ENCODE data around the gene CLBA1. TPM values are rescaled to one million over a fixed set of nuclear protein-coding genes. Genes with fewer than 3 reads are reported as not detected.

CLBA1 gene
- total and polyA plus RNA-seq, 2 donors (not counting 1 experiment from before 2014, with no cell fraction given): 0.63 to 5.5 TPM

DNA sequence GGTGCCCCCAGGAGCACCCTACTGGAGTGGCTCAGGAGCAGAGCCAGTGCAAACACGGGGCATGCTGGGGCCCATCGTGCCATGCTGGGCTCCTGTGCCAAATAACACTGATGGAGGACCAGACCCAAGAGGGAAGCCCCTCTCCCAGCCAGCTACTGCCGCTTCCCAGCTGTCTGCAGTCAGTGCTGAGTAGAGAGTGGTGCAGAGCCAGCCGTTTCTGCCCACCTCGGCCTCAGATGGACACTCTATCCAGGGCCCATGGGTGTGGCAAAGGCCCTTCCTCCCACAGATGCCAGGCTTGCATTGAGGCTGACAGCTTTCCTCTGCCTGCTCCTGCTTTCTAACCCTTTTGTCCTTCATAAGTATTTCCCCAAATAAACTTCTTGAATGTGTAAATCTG is 13.2 kb downstream of the CLBA1 start:
- Histone ChIP-seq H3K4me2 (replicated peaks; ENCODE audit: low read depth, low read length, poor library complexity, severe bottlenecking) (no peak overlapping the region), H3K27ac (ENCODE audit: low read length in 2 of 2) (no peak overlapping the region), H4K20me1 (ENCODE audit: control insufficient read depth, insufficient read depth, low read length, poor library complexity, severe bottlenecking) (no peaks in the 10 kb centered on the region), H3K9ac (ENCODE audit: low read length) (no peak overlapping the region), H2AFZ (ENCODE audit: insufficient read depth, low read depth, low read length, poor library complexity, severe bottlenecking) (no peak overlapping the region), H3K36me3 (replicated peaks in 1 of 2; ENCODE audit: control extremely low read depth in 1 of 2, control insufficient read depth in 1 of 2, extremely low read depth in 1 of 2, insufficient read depth in 2 of 2, low read length in 1 of 2) (no peaks in the 10 kb centered on the region), H3K4me3 (ENCODE audit: control extremely low read depth in 1 of 5, extremely low read depth in 1 of 5, insufficient read depth in 1 of 5, low read depth in 2 of 5, low read length in 4 of 5) (no peak overlapping the region), H3K9me3 (ENCODE audit: control extremely low read depth in 1 of 3, control insufficient read depth in 2 of 3, insufficient read depth in 1 of 3, low read length in 2 of 3) (no peaks in the 10 kb centered on the region), H3K4me1 (ENCODE audit: control insufficient read depth in 2 of 2, insufficient read depth in 2 of 2, low read length in 2 of 2) (no peaks in the 10 kb centered on the region), H3K27me3 (replicated peaks in 1 of 4; ENCODE audit: control extremely low read depth in 1 of 4, control insufficient read depth in 3 of 4, insufficient read depth in 4 of 4, low read length in 3 of 4) (no peaks in the 10 kb centered on the region), H3K79me2 (ENCODE audit: control insufficient read depth, insufficient read depth, low read length) (peaks cover 9% of the 10 kb centered on the region)
- ATAC-seq (ENCODE audit: low read depth) (no peak), DNase-seq (no peak)
- Mint-ChIP-seq H3K4me3 (no peak overlapping the region), H3K27ac (no peak overlapping the region), H3K9me3 (ENCODE audit: insufficient read depth) (no peaks in the 10 kb centered on the region), H3K27me3 (no peaks in the 10 kb centered on the region), H3K4me1 (no peaks in the 10 kb centered on the region)
- WGBS (ENCODE audit: insufficient coverage): 99% methylated on average over 5 of the region's 5 CpGs
- CTCF ChIA-PET: interaction anchor here (1.2 to 2.2 kb wide), 3 partner anchors 14 to 47 kb away, joined by 4 to 6 read pairs (median 5); no protein-coding TSS in a partner anchor
- TF ChIP-seq, protein P1, sequence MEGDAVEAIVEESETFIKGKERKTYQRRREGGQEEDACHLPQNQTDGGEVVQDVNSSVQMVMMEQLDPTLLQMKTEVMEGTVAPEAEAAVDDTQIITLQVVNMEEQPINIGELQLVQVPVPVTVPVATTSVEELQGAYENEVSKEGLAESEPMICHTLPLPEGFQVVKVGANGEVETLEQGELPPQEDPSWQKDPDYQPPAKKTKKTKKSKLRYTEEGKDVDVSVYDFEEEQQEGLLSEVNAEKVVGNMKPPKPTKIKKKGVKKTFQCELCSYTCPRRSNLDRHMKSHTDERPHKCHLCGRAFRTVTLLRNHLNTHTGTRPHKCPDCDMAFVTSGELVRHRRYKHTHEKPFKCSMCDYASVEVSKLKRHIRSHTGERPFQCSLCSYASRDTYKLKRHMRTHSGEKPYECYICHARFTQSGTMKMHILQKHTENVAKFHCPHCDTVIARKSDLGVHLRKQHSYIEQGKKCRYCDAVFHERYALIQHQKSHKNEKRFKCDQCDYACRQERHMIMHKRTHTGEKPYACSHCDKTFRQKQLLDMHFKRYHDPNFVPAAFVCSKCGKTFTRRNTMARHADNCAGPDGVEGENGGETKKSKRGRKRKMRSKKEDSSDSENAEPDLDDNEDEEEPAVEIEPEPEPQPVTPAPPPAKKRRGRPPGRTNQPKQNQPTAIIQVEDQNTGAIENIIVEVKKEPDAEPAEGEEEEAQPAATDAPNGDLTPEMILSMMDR (IDR thresholded peaks at IDR 0.05): no peak
- POLR2A ChIA-PET: no interaction called here
- intact Hi-C loops (cut with micrococcal nuclease): no loop called here

DNA sequence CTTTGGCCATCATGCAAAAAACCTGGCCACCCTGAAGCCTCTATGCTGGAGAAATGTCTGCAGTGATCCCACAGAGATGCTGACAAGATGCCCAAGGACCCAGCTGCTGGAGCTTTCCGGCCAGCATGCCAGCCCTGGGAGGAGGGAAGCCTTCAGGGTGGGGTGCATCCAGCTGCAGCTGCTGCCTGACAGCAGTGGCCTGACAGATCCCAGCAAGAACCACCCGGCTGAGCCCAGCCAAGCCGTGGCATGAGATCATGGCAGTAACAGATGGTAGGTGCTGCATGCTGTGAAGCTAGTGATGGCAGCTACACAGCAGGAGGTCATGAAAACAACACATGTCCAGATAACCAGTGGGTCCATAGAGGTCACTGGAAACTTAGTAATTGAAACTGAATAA is 13.8 kb downstream of the CLBA1 start:
- TF ChIP-seq EZH2 (IDR thresholded peaks at IDR 0.05; ENCODE audit: borderline replicate concordance, insufficient read depth, low read depth, low read length, poor library complexity, severe bottlenecking): no peak
- TF ChIP-seq, protein P1 (IDR thresholded peaks at IDR 0.05): no peak
- H3K4me3 Mint-ChIP-seq: no peak overlapping the region
- no peaks in the 10 kb centered on the region for H3K4me1 Mint-ChIP-seq
- H3K4me2 ChIP-seq (replicated peaks; ENCODE audit: low read depth, low read length, poor library complexity, severe bottlenecking): no peak overlapping the region
- DNase-seq (no peak), ATAC-seq (ENCODE audit: low read depth) (no peak)
- POLR2A ChIA-PET: no interaction called here
- no peaks in the 10 kb centered on the region for H3K36me3 ChIP-seq (replicated peaks in 1 of 2; ENCODE audit: control extremely low read depth in 1 of 2, control insufficient read depth in 1 of 2, extremely low read depth in 1 of 2, insufficient read depth in 2 of 2, low read length in 1 of 2)
- CTCF ChIA-PET: interaction anchor here (1.2 to 2.2 kb wide), 3 partner anchors 13 to 46 kb away, joined by 4 to 6 read pairs (median 5); no protein-coding TSS in a partner anchor
- no peak overlapping the region for H3K27ac Mint-ChIP-seq
- no peak overlapping the region for H2AFZ ChIP-seq (ENCODE audit: insufficient read depth, low read depth, low read length, poor library complexity, severe bottlenecking)
- no peaks in the 10 kb centered on the region for H3K27me3 ChIP-seq (replicated peaks in 1 of 4; ENCODE audit: control extremely low read depth in 1 of 4, control insufficient read depth in 3 of 4, insufficient read depth in 4 of 4, low read length in 3 of 4)
- H4K20me1 ChIP-seq (ENCODE audit: control insufficient read depth, insufficient read depth, low read length, poor library complexity, severe bottlenecking): no peaks in the 10 kb centered on the region
- no peaks in the 10 kb centered on the region for H3K9me3 ChIP-seq (ENCODE audit: control extremely low read depth in 1 of 3, control insufficient read depth in 2 of 3, insufficient read depth in 1 of 3, low read length in 2 of 3)
- H3K4me3 ChIP-seq (ENCODE audit: control extremely low read depth in 1 of 5, extremely low read depth in 1 of 5, insufficient read depth in 1 of 5, low read depth in 2 of 5, low read length in 4 of 5): no peak overlapping the region
- H3K27ac ChIP-seq (ENCODE audit: low read length in 2 of 2): no peak overlapping the region
- intact Hi-C loops (cut with micrococcal nuclease): no loop called here
- peaks cover 9% of the 10 kb centered on the region for H3K79me2 ChIP-seq (ENCODE audit: control insufficient read depth, insufficient read depth, low read length)
- H3K9me3 Mint-ChIP-seq (ENCODE audit: insufficient read depth): no peaks in the 10 kb centered on the region
- H3K9ac ChIP-seq (ENCODE audit: low read length): no peak overlapping the region
- no peaks in the 10 kb centered on the region for H3K27me3 Mint-ChIP-seq
- H3K4me1 ChIP-seq (ENCODE audit: control insufficient read depth in 2 of 2, insufficient read depth in 2 of 2, low read length in 2 of 2): no peaks in the 10 kb centered on the region
- 95% methylated on average over 3 of the region's 3 CpGs for WGBS (ENCODE audit: insufficient coverage)

All from B cell (primary cell).